Mucosa of stomach (tissue), 1 donor: ENCODE measurements around the gene ZNF746.
"Not testable (repeated sequence)": the region's sequence is repeated elsewhere in the genome, so short reads cannot be mapped to it uniquely, and the experiment has no call there.

Experiments
- H3K27me3 ChIP-seq: one replicate; pipeline ENCODE4 v1.7.0; 2013; ENCODE audit warnings: mild to moderate bottlenecking, low read length; ENCODE audit not compliant: control insufficient read depth, insufficient read depth
- H3K36me3 ChIP-seq: one replicate; pipeline ENCODE4 v1.7.0; 2013; ENCODE audit warnings: low read length; ENCODE audit not compliant: control insufficient read depth, insufficient read depth
- H3K4me1 ChIP-seq: one replicate; pipeline ENCODE4 v1.7.0; 2013; ENCODE audit warnings: mild to moderate bottlenecking, low read length; ENCODE audit not compliant: control insufficient read depth, insufficient read depth
- H3K4me3 ChIP-seq: one replicate; pipeline ENCODE4 v1.7.0; 2013; ENCODE audit warnings: low read length
- H3K9ac ChIP-seq: one replicate; pipeline ENCODE4 v1.7.0; 2013; ENCODE audit warnings: mild to moderate bottlenecking, low read length, moderate library complexity
- H3K9me3 ChIP-seq: one replicate; pipeline ENCODE4 v1.7.0; 2013; ENCODE audit warnings: mild to moderate bottlenecking, low read length, moderate library complexity; ENCODE audit not compliant: control insufficient read depth
- donor health status: Pancreatic carcinoma.

The ZNF746 gene

DNA sequence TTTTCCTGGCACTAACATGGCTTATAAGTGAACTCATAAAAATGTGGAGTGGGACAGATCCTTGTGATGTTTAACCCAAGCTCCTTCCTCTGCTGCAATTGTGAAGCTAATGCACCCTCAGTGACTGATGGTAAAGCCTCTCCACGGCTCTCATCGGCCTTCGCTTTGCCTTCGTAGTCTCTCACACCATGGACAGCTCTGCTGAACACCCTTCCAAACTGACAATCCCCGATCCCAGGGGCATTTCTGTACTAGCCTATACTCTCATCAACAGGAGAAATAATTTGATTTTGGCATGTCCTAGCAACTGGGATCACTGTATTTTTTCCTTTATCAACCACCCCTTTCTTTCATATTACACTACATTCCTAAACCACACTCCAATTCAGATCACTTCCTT lies 42.9 kb downstream of the ZNF746 start:
- Histone ChIP-seq H3K9ac (no peak overlapping the region), H3K9me3 (no peaks in the 10 kb centered on the region), H3K36me3 (peaks cover 12% of the 10 kb centered on the region), H3K4me1 (peaks cover 11% of the 10 kb centered on the region), H3K27me3 (no peaks in the 10 kb centered on the region), H3K4me3 (no peak overlapping the region)

DNA sequence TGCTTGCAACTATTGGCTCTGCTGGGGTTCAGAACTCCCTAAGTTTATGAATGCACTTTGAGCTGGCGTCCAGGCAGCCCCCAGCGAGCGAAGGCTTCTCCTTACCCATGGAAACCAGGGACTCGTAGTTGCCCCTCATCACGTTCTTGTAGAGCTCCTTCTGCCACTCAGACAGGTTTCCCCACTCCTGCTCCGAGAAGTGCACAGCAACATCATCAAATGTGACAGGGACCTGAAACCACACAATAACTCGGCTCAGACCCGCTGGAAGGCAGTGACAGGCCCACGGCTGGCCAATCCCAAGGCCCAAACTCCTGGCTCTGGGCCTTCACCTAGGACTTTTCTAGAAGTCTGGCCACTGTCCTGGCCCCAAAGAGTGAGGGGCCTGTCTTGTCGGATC lies 43.6 kb downstream of the ZNF746 start:
- Histone ChIP-seq H3K27me3 (no peaks in the 10 kb centered on the region), H3K9me3 (no peaks in the 10 kb centered on the region), H3K4me1 (peaks cover 6% of the 10 kb centered on the region), H3K9ac (no peak overlapping the region), H3K36me3 (peaks cover 19% of the 10 kb centered on the region), H3K4me3 (no peak overlapping the region)

DNA sequence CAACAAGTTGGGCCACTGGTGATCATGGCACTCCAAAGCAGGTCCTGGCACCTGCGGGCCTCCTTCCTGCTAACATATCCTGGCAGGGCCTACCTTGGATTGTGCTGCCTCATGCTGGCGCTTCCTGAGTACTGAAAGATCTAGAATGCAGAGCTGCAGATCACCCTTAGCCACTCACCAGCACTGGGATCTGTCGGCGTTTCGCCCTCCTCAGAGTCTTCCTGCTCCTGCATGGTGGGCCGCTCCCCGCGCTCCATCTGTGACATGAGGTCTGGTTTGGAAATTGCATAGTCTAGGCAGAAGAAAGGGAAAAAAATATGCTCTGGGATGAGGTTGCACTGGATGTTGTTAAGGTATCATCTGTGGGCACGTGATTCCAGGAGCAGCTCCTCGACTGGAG lies 46.8 kb downstream of the ZNF746 start:
- Histone ChIP-seq H3K4me3 (no peak overlapping the region), H3K4me1 (no peaks in the 10 kb centered on the region), H3K27me3 (no peaks in the 10 kb centered on the region), H3K9ac (no peak overlapping the region), H3K9me3 (no peaks in the 10 kb centered on the region), H3K36me3 (peaks cover 19% of the 10 kb centered on the region)

DNA sequence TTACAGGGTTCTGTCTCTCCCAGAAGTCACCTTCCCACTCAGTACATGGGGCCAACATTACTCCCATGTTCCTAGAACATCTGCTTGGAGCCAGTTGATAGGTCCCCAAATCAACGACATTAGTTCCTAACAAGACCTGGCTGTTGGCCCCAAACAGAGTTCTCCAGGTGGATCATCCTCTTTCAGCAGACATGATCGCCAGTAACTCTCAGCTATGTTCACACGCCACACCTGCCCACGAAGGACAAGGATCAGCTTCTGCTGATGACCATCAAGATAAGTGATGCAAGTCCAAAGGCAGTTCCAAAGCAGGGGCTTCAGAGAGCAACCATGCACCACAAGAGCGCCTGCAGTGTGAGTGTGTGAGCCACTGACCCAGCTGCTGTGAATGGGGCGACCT lies 47.7 kb downstream of the ZNF746 start:
- H3K9ac ChIP-seq, result no peak overlapping the region
- no peak overlapping the region for H3K4me3 ChIP-seq
- H3K36me3 ChIP-seq, result peaks cover 26% of the 10 kb centered on the region
- no peaks in the 10 kb centered on the region for H3K27me3 ChIP-seq
- no peaks in the 10 kb centered on the region for H3K4me1 ChIP-seq
- no peaks in the 10 kb centered on the region for H3K9me3 ChIP-seq

DNA sequence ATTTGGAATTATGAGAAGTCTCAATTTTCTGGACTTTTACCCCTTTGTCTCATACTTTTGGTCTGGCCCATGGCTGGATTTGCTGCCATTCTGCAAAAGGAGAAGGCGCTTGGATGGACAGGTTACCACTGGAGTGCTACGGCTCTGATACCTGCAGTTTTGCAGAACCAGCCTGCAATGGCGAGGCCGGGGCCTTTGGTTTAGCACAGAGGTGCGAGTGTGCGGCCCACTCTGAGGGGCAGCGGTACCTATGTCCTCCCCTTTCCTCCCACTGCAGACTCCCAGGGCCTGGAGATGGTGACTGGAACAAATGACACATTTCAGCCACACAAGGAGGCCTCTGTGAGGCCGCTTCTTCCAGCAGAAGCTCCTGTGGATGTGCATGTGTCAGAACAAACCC lies 48.6 kb downstream of the ZNF746 start:
- Histone ChIP-seq H3K9ac (no peak overlapping the region), H3K9me3 (no peaks in the 10 kb centered on the region), H3K4me3 (no peak overlapping the region), H3K27me3 (no peaks in the 10 kb centered on the region), H3K36me3 (peaks cover 30% of the 10 kb centered on the region), H3K4me1 (no peaks in the 10 kb centered on the region)

DNA sequence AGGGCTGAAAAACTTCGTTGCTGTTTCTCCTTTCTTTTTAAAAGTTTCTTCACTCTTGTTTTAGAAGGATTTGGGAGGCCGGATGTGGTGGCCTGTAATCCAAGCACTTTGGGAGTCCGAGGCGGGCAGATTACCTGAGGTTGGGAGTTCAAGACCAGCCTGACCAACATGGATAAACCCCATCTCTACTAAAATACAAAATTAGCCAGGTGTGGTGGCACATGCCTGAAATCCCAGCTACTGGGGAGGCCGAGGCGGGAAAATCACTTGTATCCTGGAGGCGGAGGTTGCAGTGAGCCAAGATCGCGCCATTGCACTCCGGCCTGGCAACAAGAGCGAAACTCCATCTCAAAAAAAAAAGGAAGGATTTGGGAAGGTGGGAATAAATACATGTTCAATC lies 51.6 kb downstream of the ZNF746 start:
- not testable (repeated sequence) for H3K4me1 ChIP-seq, H3K4me3 ChIP-seq
- peaks cover 24% of the 10 kb centered on the region for H3K36me3 ChIP-seq

DNA sequence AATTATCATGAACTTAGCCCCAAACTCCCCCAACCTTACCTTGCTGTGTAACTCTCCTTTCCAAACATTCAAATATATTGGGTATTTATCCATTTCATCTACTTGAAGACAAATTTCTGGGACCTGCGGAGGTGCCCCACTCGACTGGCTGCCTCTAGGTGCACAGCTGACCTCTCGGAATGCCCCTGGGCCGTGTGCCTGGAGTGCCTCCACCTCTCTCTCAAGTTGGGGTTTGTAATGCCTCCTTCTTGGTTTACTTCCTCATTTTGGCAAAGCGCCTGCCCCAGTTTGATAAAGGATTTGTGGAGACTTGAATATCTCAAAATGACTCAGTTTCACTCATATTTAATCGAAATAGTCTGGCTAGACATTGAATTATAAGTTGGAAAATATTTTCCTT lies 53.3 kb downstream of the ZNF746 start:
- H3K4me1 ChIP-seq, result no peaks in the 10 kb centered on the region
- H3K27me3 ChIP-seq, result no peaks in the 10 kb centered on the region
- H3K9ac ChIP-seq, result no peak overlapping the region
- H3K36me3 ChIP-seq, result peaks cover 13% of the 10 kb centered on the region
- H3K9me3 ChIP-seq, result no peaks in the 10 kb centered on the region
- no peak overlapping the region for H3K4me3 ChIP-seq

More for the DNA sequence above, 51.6 kb downstream of the ZNF746 start:
- not testable (repeated sequence) for H3K9ac ChIP-seq, H3K27me3 ChIP-seq, H3K9me3 ChIP-seq

DNA sequence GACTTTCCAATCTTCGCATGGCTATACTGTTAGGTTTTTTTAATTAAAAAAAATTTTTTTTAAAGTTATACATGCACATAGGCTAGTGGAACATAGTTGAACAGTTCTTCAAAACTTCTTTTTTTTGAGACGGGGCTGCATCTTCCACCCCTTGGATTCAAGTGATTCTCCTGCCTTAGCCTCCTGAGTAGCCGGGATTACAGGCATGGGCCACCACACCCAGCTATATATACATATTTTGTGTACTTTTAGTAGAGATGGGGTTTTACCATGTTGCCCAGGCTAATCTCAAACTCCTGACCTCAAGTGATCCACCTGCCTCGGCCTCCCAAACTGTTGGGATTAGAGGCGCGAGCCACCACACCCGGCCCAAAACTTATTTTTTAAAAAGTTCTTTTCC lies 54.1 kb downstream of the ZNF746 start:
- Histone ChIP-seq H3K9me3 (no peaks in the 10 kb centered on the region), H3K36me3 (peaks cover 11% of the 10 kb centered on the region), H3K4me1 (no peaks in the 10 kb centered on the region), H3K27me3 (no peaks in the 10 kb centered on the region), H3K9ac (no peak overlapping the region), H3K4me3 (no peak overlapping the region)

DNA sequence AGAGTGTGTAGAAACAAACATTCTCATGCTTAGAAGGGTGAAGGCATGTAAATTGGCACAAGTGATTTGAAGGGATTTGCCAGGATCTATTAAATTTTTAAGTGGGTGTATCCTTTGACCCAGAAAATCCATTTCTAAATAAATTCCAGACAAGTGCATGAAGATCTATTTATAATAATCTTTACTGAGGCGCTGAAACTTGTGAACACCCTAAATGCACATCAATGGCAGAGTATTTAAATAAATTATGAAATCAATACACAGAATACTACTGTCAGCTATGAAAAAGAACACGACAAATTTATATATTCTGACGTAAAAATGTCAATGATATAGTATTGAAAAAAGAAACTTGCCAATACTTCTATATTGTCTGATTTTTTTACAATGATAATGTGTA lies 54.7 kb downstream of the ZNF746 start:
- no peaks in the 10 kb centered on the region for H3K27me3 ChIP-seq
- H3K9me3 ChIP-seq, result no peaks in the 10 kb centered on the region
- H3K36me3 ChIP-seq, result peaks cover 11% of the 10 kb centered on the region
- H3K4me3 ChIP-seq, result no peak overlapping the region
- no peaks in the 10 kb centered on the region for H3K4me1 ChIP-seq
- no peak overlapping the region for H3K9ac ChIP-seq

DNA sequence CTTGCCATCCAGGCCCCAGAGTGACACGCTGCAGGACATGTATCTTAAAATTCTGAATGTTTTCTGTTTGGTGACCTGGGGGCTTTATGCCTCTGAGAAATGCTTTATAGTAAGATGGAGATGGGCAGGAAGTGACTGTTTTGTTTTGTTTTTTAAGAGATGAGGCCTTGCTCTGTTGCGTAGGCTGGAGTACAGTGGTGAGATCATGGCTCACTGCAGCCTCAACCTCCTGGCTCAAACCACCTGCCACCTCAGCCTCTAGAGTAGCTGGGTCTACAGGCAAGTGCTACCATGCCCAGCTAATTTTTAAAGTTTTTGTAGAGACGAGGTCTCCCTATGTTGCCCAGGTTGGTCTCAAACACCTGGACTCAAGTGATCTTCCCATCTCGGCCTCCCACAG lies 57.4 kb downstream of the ZNF746 start:
- H3K9ac ChIP-seq, result no peak overlapping the region
- H3K27me3 ChIP-seq, result no peaks in the 10 kb centered on the region
- no peak overlapping the region for H3K4me3 ChIP-seq
- H3K4me1 ChIP-seq, result no peaks in the 10 kb centered on the region
- no peaks in the 10 kb centered on the region for H3K9me3 ChIP-seq
- peaks cover 5% of the 10 kb centered on the region for H3K36me3 ChIP-seq

DNA sequence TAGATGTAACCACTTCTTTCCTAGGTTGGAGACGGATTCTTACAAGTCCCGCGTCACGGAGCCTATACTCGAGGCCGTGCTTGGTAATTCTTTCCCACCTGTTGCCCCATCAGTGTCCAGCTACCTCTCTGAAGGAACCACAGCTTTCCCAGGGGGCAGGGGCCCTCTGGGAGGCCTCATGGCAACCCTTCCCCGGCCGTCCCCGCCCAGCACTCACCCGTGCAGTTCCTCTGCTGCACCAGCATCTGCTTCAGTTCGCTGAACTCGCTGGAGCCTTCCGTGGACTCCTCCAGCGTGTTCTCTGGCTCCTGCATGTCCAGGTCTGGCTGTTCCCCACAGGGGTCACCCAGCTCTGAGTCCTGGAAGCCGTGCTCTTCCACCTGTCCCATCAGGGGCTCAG lies 61.3 kb downstream of the ZNF746 start:
- Histone ChIP-seq H3K36me3 (no peaks in the 10 kb centered on the region), H3K4me1 (no peaks in the 10 kb centered on the region), H3K4me3 (no peak overlapping the region), H3K9me3 (no peaks in the 10 kb centered on the region), H3K9ac (no peak overlapping the region), H3K27me3 (no peaks in the 10 kb centered on the region)

DNA sequence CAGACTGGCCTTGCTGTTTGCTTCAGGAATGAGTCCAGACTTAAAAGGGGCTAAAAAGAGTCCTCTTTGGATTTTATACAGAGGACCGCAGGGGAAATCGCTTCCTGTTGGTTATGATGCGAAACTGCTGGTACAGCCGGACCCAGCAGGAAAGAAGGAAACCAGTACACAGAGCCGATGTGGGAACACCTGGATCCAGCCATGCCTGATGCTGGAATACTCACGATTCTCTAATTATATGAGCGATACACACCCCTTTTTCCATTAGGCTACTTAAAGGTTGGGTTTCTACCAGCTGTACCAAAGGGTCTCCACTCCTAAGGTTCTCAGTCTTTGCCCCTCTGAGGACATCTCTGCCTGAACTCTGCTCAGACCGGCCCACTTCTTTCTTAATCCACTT lies 64.5 kb downstream of the ZNF746 start:
- no peaks in the 10 kb centered on the region for H3K36me3 ChIP-seq
- no peak overlapping the region for H3K4me3 ChIP-seq
- H3K4me1 ChIP-seq, result no peaks in the 10 kb centered on the region
- no peaks in the 10 kb centered on the region for H3K27me3 ChIP-seq
- no peaks in the 10 kb centered on the region for H3K9me3 ChIP-seq
- no peak overlapping the region for H3K9ac ChIP-seq

DNA sequence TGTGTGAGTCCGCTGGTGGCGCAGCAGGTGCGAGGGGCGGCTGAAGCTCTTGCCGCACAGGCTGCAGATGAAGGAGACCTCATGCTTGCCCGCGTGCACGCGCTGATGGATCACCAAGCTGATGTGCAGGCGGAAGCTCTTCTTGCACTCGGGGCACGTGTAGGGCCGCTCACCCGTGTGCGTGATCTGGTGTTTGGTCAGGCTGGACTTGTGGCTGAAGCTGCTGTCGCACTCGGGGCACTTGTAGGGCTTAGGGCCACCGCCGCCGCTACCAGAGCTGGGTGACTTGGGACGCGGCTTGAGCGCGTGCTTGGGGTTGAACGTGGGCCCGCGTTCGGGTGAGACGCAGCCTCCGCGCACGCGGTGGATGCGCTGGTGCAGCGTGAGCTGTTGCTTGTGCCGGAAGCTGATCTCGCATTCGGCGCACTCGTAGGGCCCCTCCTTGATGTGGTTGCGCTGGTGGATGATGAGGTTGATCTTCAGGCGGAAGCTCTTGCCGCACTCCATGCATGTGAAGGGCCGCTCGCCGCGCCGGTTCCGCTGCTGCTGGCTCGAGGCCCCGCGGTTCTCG lies 65.4 kb downstream of the ZNF746 start:
- H3K9me3 ChIP-seq, result no peaks in the 10 kb centered on the region
- H3K27me3 ChIP-seq, result no peaks in the 10 kb centered on the region
- no peaks in the 10 kb centered on the region for H3K36me3 ChIP-seq
- H3K4me3 ChIP-seq, result no peak overlapping the region
- H3K4me1 ChIP-seq, result no peaks in the 10 kb centered on the region
- no peak overlapping the region for H3K9ac ChIP-seq
